T-helper 2 cell treated with Interferon-gamma antibody and Interleukin-4, amounts not matched to agents 5 μg/mL and 100 μg/mL, for 36 hours (primary cell): ENCODE measurements around the gene RAD51B.
A peak's percentile ranks its signal among the peaks of the same experiment; 100 is the strongest.

Experiments used
- DNase-seq: peaks from one replicate; pipeline ENCODE4 v3.0.0; 2021; ENCODE audit warnings: low spot score
- H3K27ac Mint-ChIP-seq: one replicate; pipeline ENCODE4 v1.8.0; 2021; ENCODE audit warnings: mild to moderate bottlenecking, mixed read lengths
- H3K27me3 Mint-ChIP-seq: one replicate; pipeline ENCODE4 v1.8.0; 2021; ENCODE audit warnings: low read depth, mixed read lengths
- H3K36me3 Mint-ChIP-seq: one replicate; pipeline ENCODE4 v1.8.0; 2021; ENCODE audit warnings: low read depth, mixed read lengths
- H3K4me1 Mint-ChIP-seq: one replicate; pipeline ENCODE4 v1.8.0; 2021; ENCODE audit warnings: low read depth, mixed read lengths
- H3K4me3 Mint-ChIP-seq: one replicate; pipeline ENCODE4 v1.8.0; 2022; ENCODE audit warnings: mild to moderate bottlenecking, moderate library complexity, mixed read lengths
- H3K9me3 Mint-ChIP-seq: one replicate; pipeline ENCODE4 v1.8.0; 2021; ENCODE audit warnings: mixed read lengths

The RAD51B gene

DNA sequence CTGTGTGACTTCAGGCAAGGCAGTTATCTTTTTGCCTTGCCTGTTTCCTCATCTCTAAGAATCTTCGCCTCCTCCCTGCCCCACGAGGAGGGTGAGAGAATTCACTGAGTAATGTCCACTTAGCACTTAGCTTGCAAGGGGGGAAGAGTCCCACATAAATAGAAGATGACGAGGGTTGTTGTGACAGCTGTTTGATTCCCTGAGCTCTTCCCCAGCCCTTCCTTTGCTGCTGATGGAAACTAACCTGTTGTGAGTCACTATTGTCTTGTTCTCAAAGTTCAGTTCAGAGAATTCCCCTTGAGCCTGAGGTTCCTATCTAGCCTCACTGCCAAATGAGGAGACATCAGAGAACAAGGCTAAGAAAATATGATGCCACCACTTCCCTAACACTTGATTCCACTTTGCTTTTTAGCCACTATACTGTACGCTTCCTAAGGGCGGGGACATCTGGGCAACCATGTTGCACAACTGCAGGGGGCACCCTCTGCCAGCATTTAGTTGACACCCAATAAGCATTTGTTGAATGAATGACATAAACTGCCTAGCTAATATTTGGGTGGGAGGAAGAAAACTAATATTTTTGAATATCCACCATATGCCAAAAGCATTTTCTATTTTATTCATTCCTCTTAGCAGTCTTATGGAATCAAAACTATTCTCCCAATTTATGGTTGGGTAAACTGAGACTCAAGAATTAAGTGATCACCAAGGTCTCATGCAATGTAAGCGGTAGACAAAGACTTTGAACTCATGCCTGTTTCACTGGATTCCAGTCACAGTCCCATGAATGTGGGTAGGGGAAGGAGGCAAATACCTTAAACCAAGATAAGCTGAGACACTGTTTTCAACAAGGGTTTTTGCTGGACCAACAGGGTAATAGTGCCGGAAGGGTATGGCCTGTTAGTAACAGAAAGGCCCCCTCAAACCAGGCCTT is 895.7 kb downstream of the RAD51B start:
- Mint-ChIP-seq H3K4me3 (no peak overlapping the region), H3K27ac (no peak overlapping the region), H3K4me1 (peaks cover 30% of the 10 kb centered on the region), H3K9me3 (peaks cover 12% of the 10 kb centered on the region), H3K27me3 (no peaks in the 10 kb centered on the region), H3K36me3 (no peaks in the 10 kb centered on the region)
- peak; percentile 40 for DNase-seq

DNA sequence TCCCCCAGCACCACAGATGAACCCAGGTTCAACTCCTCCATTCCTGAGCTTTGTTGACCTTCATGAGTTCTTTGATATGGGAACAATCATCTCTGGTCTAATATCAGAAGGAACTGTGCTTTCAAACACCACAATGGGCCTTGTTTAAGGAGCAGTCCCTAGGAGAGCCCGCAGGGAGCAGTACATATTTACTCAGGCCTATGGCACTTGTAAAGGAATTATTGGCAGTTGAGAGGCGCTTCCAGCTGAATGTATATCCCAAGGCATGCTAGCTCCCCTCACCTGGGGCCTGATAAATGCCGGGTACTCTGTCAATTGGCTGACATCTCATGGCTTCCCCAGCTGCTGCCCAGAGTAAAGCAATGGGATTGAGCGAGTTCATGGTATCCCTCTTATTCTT is 897.1 kb downstream of the RAD51B start:
- H3K27ac Mint-ChIP-seq = no peak overlapping the region
- no peak overlapping the region for H3K4me3 Mint-ChIP-seq
- H3K27me3 Mint-ChIP-seq = no peaks in the 10 kb centered on the region
- peaks cover 18% of the 10 kb centered on the region for H3K9me3 Mint-ChIP-seq
- no peak for DNase-seq
- H3K36me3 Mint-ChIP-seq = peaks cover 2% of the 10 kb centered on the region
- H3K4me1 Mint-ChIP-seq = peaks cover 32% of the 10 kb centered on the region

DNA sequence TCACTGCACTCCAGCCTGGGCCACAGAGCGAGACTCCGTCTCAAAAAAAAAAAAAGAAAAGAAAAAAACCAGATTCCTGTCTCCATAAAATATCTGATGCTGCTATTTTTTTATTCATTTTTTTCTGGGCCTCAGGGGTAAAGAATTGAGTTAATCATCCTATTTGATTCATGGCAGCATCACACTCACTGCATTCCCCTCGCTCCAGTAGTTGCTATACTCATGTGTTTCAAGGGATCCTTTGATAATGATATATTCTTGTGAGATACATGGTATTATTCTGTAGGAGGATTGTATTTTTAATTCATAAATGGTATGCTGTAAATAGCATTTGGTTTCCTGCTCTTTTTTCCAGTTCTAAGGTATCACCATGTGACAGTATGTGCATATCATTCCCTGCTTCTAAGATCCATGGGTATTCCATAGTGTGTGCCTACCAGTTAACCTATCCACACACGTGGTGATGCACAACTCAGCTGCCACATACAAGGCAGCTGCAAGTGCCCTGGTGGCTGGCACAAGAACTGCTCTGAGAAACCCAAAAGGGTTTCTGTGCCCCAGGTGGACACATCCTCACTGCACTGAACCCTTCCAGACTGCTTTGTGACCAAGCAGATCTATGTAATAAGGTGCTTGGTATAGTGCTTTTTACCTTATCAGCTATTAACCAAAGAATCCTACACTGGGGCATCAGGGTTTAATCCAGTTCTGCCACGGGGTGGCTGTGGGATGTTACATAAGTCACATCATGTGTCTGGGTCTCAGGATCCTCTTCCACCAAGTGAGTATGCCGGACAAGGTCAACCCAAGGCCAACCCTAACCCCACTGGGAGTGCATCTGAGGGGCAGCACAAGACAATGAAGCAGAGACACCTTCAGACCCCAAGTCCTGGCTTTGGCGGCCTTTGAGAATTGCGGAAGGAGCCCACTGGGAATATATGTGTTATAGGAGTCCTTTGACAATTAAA is 898.7 kb downstream of the RAD51B start:
- peaks cover 2% of the 10 kb centered on the region for H3K27me3 Mint-ChIP-seq
- H3K4me1 Mint-ChIP-seq = peaks cover 24% of the 10 kb centered on the region
- H3K36me3 Mint-ChIP-seq = peaks cover 2% of the 10 kb centered on the region
- no peak overlapping the region for H3K4me3 Mint-ChIP-seq
- no peak overlapping the region for H3K27ac Mint-ChIP-seq
- DNase-seq = no peak
- peaks cover 18% of the 10 kb centered on the region for H3K9me3 Mint-ChIP-seq

DNA sequence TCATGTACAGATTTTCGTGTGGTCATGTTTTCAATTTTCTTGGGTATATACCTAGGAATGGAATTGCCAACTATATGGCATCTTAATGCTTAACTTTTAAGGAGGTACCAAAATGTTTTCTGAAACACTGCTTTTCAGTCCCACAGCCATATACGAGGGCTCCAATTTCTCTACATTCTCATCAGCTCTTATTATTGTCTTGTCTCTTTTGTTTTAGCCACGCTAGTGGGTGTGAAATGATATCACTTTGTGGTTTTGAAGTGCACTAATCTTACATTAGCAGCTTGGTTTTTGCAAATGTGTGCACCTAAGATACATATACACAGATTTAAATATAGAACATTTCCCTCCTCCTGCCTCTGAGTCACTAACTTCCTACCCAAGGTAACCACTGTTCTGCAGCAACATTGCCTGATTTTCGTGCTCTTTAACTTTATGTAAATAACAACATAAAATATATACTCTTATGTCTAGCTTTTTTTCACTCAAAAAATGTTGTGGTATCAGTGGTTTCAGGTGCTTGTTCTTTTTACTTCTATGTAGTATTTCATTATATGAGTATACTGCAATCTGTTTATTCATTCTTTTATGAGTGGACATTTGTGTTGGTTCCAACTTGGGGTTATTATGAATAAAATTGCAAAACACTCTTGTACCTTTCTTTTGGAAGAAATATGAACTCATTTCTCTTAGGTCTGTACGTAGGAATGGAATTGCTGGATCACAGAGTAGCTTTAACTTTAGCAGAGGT is 900.2 kb downstream of the RAD51B start:
- Mint-ChIP-seq H3K9me3 (peaks cover 18% of the 10 kb centered on the region), H3K4me3 (peak overlapping the region; percentile 28), H3K27ac (no peak overlapping the region), H3K36me3 (peaks cover 2% of the 10 kb centered on the region), H3K4me1 (peaks cover 23% of the 10 kb centered on the region), H3K27me3 (peaks cover 2% of the 10 kb centered on the region)
- DNase-seq = peak; percentile 26

DNA sequence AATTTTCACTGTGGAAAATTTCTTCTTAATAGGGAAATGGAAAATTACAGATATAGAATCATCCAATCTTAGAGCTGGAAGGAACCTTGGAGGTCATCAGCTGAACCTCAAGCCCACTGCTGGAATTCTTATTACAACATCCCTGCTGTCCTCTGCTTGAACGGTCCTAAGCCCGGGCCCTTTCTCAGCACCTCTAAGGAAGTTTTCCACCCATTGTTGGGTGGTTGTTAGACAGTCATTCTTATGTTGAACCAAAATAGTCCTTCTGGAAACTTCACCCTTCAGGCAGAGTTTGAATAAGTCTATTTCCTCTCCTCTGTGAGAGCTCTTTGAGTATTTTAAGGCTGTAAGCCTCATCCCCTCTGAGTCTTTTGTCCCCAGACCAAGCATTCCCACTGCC is 902.6 kb downstream of the RAD51B start:
- Mint-ChIP-seq H3K27ac (no peak overlapping the region), H3K4me1 (peaks cover 18% of the 10 kb centered on the region), H3K4me3 (no peak overlapping the region), H3K36me3 (peaks cover 2% of the 10 kb centered on the region), H3K9me3 (peaks cover 18% of the 10 kb centered on the region), H3K27me3 (peaks cover 2% of the 10 kb centered on the region)
- no peak for DNase-seq

DNA sequence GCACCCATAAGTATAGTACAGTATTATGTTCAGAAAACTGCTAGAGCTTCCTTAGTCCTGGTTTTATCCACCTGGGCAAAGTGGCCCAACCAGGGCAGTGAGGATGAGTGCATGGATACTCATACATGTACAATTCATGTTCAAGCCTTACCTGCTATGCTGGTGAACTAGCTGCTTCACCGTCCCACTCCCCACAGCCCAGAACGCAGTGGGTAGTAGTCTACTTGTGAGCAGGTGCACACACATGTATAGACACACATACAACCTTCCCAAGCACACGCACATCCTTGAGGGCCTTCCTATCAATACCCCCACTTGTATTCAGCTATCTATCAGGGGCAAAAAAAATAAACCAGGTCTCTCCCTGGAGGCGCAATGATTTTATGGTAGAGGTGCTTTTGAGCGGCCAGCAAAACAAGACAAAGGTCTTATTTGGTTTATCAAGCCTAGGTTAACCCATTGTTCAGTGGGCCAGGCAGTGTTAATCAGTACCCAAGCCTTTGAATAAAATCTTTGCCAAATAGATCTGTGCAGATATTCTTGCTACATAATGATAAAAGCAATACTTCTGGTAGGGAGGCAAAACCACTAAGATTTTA is 903.5 kb downstream of the RAD51B start:
- DNase-seq = no peak
- peaks cover 21% of the 10 kb centered on the region for H3K4me1 Mint-ChIP-seq
- peaks cover 2% of the 10 kb centered on the region for H3K36me3 Mint-ChIP-seq
- peaks cover 18% of the 10 kb centered on the region for H3K9me3 Mint-ChIP-seq
- peaks cover 2% of the 10 kb centered on the region for H3K27me3 Mint-ChIP-seq
- no peak overlapping the region for H3K27ac Mint-ChIP-seq
- H3K4me3 Mint-ChIP-seq = no peak overlapping the region

DNA sequence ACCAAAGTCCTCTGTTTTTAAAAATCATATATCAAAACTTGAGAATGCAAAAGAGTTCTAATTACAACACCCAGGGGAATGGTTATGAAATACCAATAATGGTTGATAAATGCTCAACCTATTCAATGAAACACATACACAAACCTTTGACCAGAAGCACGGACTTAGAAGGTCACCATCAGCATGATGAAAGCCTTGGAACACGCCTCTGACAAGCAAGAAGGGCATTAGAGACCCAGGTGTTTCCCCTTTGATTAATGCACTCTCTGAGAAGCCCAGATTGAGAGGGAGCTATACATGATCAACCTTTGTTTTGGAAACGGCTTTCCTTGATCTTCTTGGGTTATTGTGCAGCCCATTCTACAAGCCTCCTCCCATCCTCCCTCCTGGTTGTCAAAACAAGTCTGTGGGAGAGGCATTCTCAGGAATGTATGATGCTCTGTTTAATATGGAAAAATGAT is 904.3 kb downstream of the RAD51B start:
- peaks cover 18% of the 10 kb centered on the region for H3K9me3 Mint-ChIP-seq
- H3K36me3 Mint-ChIP-seq = peaks cover 2% of the 10 kb centered on the region
- H3K27ac Mint-ChIP-seq = no peak overlapping the region
- no peak for DNase-seq
- peaks cover 2% of the 10 kb centered on the region for H3K27me3 Mint-ChIP-seq
- H3K4me3 Mint-ChIP-seq = no peak overlapping the region
- peaks cover 28% of the 10 kb centered on the region for H3K4me1 Mint-ChIP-seq

DNA sequence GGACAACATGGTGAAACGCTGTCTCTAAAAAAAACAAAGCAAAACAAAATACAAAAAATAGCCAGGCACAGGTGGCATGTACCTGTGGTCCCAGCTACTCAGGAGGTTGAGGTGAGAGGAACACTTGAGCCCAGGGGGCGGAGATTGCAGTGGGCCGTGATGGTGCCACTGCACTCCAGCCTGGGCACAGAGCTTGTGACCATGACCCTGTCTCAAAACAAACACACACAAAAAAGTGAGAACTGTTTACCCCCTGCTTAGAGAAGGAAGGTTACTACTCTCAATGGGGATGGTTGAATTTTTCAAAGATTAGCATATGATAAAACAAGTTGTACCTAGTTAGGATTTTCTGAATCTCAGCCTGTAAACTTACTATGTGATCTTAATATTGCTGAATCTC is 905.3 kb downstream of the RAD51B start:
- Mint-ChIP-seq H3K27me3 (peaks cover 2% of the 10 kb centered on the region), H3K4me3 (no peak overlapping the region), H3K36me3 (peaks cover 2% of the 10 kb centered on the region), H3K9me3 (peaks cover 9% of the 10 kb centered on the region), H3K4me1 (peaks cover 29% of the 10 kb centered on the region), H3K27ac (no peak overlapping the region)
- no peak for DNase-seq

DNA sequence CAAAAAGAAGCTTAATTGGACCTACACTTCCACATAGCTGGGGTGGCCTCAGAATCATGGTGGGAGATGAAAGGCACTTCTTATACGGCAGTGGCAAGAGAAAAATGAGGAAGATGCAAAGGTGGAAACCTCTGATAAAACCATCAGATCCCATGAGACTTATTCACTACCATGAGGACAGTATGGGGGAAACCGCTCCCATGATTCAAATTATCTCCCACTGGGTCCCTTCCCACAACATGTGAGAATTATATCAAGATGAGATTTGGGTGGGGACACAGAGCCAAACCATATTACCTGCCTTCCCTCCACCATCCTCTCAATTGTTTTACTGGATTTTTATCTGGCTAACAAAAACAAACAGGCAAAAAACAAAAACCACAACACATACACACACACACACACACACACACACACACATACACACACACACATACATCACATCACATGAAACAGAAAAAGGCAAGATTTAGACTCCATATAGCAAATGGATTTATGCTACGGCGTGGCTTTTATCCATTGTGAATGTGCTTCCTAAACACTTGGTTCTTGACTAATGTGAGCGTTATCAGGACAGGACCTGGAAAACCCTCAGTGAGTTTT is 906.6 kb downstream of the RAD51B start:
- Mint-ChIP-seq H3K4me1 (peaks cover 27% of the 10 kb centered on the region), H3K9me3 (no peaks in the 10 kb centered on the region), H3K36me3 (no peaks in the 10 kb centered on the region), H3K27me3 (peaks cover 2% of the 10 kb centered on the region), H3K4me3 (no peak overlapping the region), H3K27ac (no peak overlapping the region)
- DNase-seq = no peak

DNA sequence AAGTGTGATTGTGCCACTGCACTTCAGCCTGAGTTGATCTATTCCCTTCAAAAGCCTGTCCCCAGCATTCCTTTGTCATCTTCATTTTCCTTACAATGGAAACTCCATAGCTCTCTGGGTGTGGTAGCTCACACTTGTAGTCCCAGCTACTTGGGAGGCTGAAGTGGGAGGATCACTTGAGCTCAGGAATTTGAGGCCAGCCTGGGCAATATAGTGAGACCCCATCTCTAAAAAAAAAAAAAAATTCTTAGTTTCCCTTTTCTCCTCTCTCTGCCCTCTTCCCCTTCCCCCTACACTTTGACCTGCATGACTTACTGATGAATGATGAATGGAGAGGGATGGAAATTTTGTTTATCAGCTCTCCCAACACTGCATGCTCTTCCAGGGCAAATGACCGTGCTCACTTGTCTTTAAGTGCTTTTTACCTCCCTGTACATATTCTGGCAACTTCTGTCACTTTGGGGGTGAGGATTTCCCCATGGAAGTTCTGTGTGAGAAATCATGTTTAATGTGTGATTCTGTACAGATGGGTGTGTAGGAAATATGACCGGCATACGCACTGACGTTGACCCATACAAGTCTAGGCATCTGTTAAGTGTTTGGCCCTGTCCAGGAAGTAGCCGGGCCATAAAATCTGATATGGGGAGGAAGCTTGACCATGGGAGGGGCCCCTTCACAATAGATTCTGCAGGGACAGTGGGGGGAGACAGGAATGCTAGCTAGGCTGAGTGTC is 907.9 kb downstream of the RAD51B start:
- no peak for DNase-seq
- H3K4me3 Mint-ChIP-seq = no peak overlapping the region
- no peak overlapping the region for H3K27ac Mint-ChIP-seq
- H3K27me3 Mint-ChIP-seq = peaks cover 2% of the 10 kb centered on the region
- H3K9me3 Mint-ChIP-seq = no peaks in the 10 kb centered on the region
- H3K36me3 Mint-ChIP-seq = no peaks in the 10 kb centered on the region
- peaks cover 31% of the 10 kb centered on the region for H3K4me1 Mint-ChIP-seq

DNA sequence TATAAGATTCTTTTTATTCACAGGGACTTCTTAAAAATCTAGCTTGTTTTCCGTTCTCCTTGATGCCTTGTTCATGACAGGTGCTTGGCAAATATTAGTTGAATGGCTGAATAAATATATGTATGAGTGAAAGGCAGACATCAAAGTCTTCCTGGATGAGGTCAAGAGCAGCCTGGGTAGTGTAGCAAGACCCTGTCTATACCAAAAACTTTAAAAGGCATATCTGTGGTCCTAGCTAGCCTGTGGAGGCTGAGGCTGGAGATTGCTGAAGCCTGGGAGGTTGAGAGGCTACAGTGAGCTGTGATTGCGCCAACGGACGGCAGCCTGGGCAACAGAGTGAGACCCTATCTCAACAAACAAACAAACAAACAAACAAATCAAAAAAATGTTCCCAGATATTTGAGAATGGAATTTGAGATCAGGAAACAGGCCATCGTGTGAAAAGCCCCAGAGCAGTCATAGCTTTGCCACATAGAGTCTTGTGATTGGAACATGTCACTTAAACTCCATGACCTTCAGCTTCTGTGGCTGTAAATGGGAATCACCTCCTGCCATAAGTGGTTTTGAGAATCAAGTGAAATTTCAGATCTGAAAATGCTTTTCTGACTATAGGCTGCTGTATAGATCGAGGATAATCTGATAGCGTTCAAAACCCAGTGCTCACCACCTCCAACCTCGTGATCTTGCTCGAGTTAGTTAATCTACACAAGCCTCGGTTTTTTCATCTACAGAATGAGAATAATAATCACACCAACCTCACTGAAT is 908.9 kb downstream of the RAD51B start:
- Mint-ChIP-seq H3K4me1 (peaks cover 41% of the 10 kb centered on the region), H3K9me3 (no peaks in the 10 kb centered on the region), H3K36me3 (no peaks in the 10 kb centered on the region), H3K4me3 (no peak overlapping the region), H3K27me3 (no peaks in the 10 kb centered on the region), H3K27ac (no peak overlapping the region)
- DNase-seq = peak; percentile 60

DNA sequence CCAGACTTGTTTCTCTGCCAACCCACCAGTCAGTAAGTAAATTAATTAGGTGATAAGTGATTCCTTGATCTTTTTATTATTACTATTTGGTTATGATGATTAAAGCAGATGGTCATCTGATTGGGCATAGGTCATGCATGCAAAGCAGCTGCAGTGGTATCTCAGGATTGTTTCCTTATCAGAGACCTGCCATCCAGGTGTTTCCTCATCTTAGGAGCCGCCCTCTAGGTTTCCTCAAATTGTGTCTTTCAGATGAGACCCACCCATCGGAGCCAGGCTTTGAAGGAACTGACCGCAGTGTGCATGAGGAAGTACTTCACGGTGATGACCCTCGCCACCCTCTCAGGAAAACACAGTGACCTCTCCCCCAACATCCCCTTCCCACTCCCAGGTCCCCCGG is 910.0 kb downstream of the RAD51B start:
- Mint-ChIP-seq H3K4me1 (peaks cover 50% of the 10 kb centered on the region), H3K27ac (no peak overlapping the region), H3K36me3 (no peaks in the 10 kb centered on the region), H3K27me3 (no peaks in the 10 kb centered on the region), H3K4me3 (no peak overlapping the region), H3K9me3 (no peaks in the 10 kb centered on the region)
- DNase-seq = no peak
